ENCODE measurements around the gene LPIN1.
A peak's percentile ranks its signal among the peaks of the same experiment; 100 is the strongest.

Gene LPIN1

DNA sequence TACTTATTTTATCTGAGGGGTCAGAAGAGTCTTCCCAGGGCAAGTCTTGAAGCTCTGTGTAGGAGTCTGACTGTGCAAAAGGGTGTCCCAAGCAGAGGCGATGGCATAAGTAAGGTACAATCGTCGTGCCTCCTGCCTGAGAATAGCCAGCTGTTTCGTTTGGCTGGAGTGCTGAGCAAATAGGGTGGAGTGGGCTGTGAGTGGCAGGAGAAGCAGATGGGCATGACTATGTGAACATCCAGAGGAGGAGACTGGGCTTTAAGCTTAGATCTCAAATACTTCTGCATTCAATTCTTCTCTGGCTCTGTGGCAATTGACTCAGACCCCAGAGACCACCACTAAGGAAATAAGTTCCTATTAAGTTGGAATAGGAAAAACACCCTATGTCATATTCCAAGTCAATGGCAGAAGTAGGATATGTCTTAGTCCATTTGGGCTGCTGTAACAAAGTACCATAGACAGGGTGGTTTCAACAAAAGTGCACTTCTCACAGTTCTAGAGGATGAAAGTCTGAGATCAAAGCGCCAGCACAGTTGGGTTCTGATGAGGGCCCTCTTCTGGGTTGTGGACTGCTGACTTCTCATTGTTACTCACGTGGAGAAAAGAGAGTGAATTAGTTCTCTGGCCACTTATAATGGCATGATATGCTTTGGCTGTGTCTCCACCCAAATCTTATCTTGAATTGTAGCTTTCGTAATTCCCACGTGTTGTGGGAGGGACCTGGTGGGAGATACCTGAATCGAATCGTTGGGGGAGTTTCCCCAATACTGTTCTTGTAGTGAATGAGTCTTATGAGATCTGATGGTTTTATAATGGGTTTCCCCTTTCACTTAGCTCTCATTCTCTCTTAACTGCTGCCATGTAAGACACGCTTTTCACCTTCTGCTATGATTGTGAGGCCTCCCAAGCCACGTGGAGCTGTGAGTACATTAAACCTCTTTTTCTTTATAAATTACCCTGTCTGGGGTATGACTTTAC, 120.2 kb downstream of the LPIN1 start:
- H3K4me3 ChIP-seq (ENCODE audit: low read depth, low read length), result no peak overlapping the region
- no peak for TF ChIP-seq CTCF (IDR thresholded peaks at IDR 0.05; ENCODE audit: borderline replicate concordance, insufficient read depth, low read depth, low read length)

DNA sequence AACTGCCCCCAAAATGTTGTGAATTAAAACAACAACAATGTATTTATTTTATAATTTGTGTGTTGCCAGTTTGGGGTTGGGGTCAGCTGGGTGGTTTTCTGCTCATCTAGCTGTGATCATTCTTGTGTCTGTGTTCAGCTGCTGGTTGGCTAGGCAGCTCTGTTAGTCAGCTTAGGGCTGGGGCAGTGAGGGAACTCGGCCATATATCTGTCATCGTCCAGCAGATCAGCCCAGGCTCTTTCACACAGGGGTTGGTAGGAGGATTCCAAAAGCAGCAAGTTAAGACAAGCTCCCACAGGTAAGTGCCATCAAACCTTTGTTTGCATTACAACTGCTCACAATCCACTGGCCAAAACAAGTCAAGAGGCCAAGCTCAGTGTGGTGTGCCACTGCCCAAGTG, 121.5 kb downstream of the LPIN1 start:
- H3K4me3 ChIP-seq (ENCODE audit: low read depth, low read length), result peak overlapping the region; percentile 43
- no peak for TF ChIP-seq CTCF (IDR thresholded peaks at IDR 0.05; ENCODE audit: borderline replicate concordance, insufficient read depth, low read depth, low read length)

GRCh38 chr2:11869391-11869991, 123.1 kb downstream of the LPIN1 start:
- TF ChIP-seq CTCF (IDR thresholded peaks at IDR 0.05; ENCODE audit: borderline replicate concordance, insufficient read depth, low read depth, low read length), result no peak
- peak overlapping the region; percentile 30 for H3K4me3 ChIP-seq (ENCODE audit: low read depth, low read length)

- H3K4me3 ChIP-seq (ENCODE audit: low read depth, low read length), result peak overlapping the region; percentile 30
- TF ChIP-seq CTCF (IDR thresholded peaks at IDR 0.05; ENCODE audit: borderline replicate concordance, insufficient read depth, low read depth, low read length), result no peak
These were observed 123.6 kb downstream of the LPIN1 start for GRCh38 chr2:11870064-11870463.

- no peak for TF ChIP-seq CTCF (IDR thresholded peaks at IDR 0.05; ENCODE audit: borderline replicate concordance, insufficient read depth, low read depth, low read length)
- H3K4me3 ChIP-seq (ENCODE audit: low read depth, low read length), result peak overlapping the region; percentile 22
These were observed 124.2 kb downstream of the LPIN1 start for GRCh38 chr2:11870584-11870983.

DNA sequence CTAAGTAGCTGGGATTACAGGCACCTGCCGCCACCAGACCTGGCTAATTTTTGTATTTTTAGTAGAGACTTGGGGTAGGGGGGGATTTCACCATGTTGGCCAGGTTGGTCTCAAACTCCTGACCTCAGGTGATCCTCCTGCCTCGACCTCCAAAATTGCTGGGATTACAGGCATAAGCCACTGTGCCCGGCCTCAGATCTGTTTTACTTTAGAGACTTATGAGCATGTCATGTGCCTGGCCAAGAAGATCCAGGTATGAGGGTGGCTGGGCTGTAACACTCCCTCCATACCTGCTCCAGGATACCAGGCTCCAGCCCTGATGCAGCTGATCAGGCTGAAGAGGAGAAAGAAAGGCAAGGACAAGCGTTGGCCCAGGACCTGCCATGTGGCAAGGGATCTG, 125.0 kb downstream of the LPIN1 start:
- no peak overlapping the region for H3K4me3 ChIP-seq (ENCODE audit: low read depth, low read length)
- no peak for TF ChIP-seq CTCF (IDR thresholded peaks at IDR 0.05; ENCODE audit: borderline replicate concordance, insufficient read depth, low read depth, low read length)

Measured in GM12875 (cell line).